NCI-H2029 treated with DMSO at 0.1 percent for 48 hours (cell line): Measurements from ENCODE around the gene PEX3.

Experiments used
- DNase-seq: peaks from one replicate; lab custom pipeline; 2025; lab: John Stamatoyannopoulos, UW

PEX3 gene

GRCh38 chr6:143539734-143540133 lies 89.1 kb downstream of the PEX3 start:
- no peak for DNase-seq

- no peak for DNase-seq
Observed at GRCh38 chr6:143540192-143540591, 89.6 kb downstream of the PEX3 start.
